B cell (primary cell): ENCODE results near the gene TSHZ3. TPM values are rescaled to one million over a fixed set of nuclear protein-coding genes. Genes with fewer than 3 reads are reported as not detected.

Experiments
- ATAC-seq: fragments of 200-7000 bp; cut with Tn5 transposase; one replicate; pipeline ENCODE4 v1.10.0; 2021; ENCODE audit warnings: low read depth, mild to moderate bottlenecking, moderate number of reproducible peaks, moderate library complexity
- CTCF ChIA-PET: fragments of 350-600 bp; sonication (Branson Sonifier 250); formaldehyde crosslinking; loops from one replicate; lab custom pipeline; 2021; ENCODE audit warnings: antibody characterized with exemption, inconsistent platforms; lab: Charles Lee
- POLR2A ChIA-PET: fragments of 350-600 bp; sonication (Branson Sonifier 250); formaldehyde crosslinking; loops from one replicate; lab custom pipeline; 2021; ENCODE audit warnings: antibody characterized with exemption; lab: Charles Lee
- DNase-seq: peaks from one replicate; pipeline ENCODE4 v3.0.0; 2013
- H2AFZ ChIP-seq: 2 replicates; pipeline ENCODE4 v1.6.1; 2012; ENCODE audit warnings: mild to moderate bottlenecking, low read depth, low read length; ENCODE audit not compliant: insufficient read depth, poor library complexity, severe bottlenecking
- H3K27ac ChIP-seq, 2 donors: 1 replicate in 1 of 2; 2 replicates in 1 of 2; pipeline ENCODE4 v1.5.1; 2012 to 2013; ENCODE audit warnings: low read length in 2 of 2, mild to moderate bottlenecking in 2 of 2, moderate library complexity in 1 of 2
- H3K27me3 ChIP-seq, 4 experiments: fragments of 200-600 bp in 1 of 4; sonication (generic) in 1 of 4; replicated peaks in 1 of 4; 1 replicate in 2 of 4; 2 replicates in 2 of 4; pipeline versions ENCODE4 v1.6.1 to v1.7.0; 2013 to 2016; ENCODE audit warnings: low read length in 3 of 4, mild to moderate bottlenecking in 2 of 4, mixed read lengths in 1 of 4, moderate library complexity in 1 of 4; ENCODE audit not compliant: insufficient read depth in 4 of 4, control insufficient read depth in 3 of 4; ENCODE audit errors: control extremely low read depth in 1 of 4
- H3K36me3 ChIP-seq, 2 experiments: replicated peaks in 1 of 2; 1 replicate in 1 of 2; 2 replicates in 1 of 2; pipeline versions ENCODE4 v1.6.1 to v1.7.1; 2013; ENCODE audit warnings: low read length in 1 of 2; ENCODE audit not compliant: insufficient read depth in 2 of 2, control insufficient read depth in 1 of 2; ENCODE audit errors: control extremely low read depth in 1 of 2, extremely low read depth in 1 of 2
- H3K4me1 ChIP-seq, 2 donors: fragments of 200-600 bp in 1 of 2; sonication (generic) in 1 of 2; 1 replicate in 1 of 2; 2 replicates in 1 of 2; pipeline versions ENCODE4 v1.5.1 to v1.6.1; 2013 to 2017; ENCODE audit warnings: low read length in 2 of 2; ENCODE audit not compliant: control insufficient read depth in 2 of 2, insufficient read depth in 2 of 2
- H3K4me2 ChIP-seq: replicated peaks from 2 replicates; pipeline ENCODE3; 2012; ENCODE audit warnings: mild to moderate bottlenecking, low read depth, low read length; ENCODE audit not compliant: poor library complexity, severe bottlenecking
- H3K4me3 ChIP-seq, 5 experiments: fragments of 200-600 bp in 1 of 5; sonication (generic) in 1 of 5; 1 replicate in 3 of 5; 2 replicates in 2 of 5; pipeline versions ENCODE4 v1.5.1 to v1.7.0; 2011 to 2016; ENCODE audit warnings: low read length in 4 of 5, mild to moderate bottlenecking in 4 of 5, low read depth in 2 of 5, control low read depth in 1 of 5, moderate library complexity in 1 of 5; ENCODE audit not compliant: insufficient read depth in 1 of 5; ENCODE audit errors: control extremely low read depth in 1 of 5, extremely low read depth in 1 of 5
- H3K79me2 ChIP-seq: fragments of 200-600 bp; sonication (generic); one replicate; pipeline ENCODE4 v1.6.0; 2016; ENCODE audit warnings: low read length; ENCODE audit not compliant: control insufficient read depth, insufficient read depth
- H3K9ac ChIP-seq: fragments of 200-600 bp; sonication (generic); 2 replicates; pipeline ENCODE4 v1.6.1; 2017; ENCODE audit warnings: mild to moderate bottlenecking, low read length, moderate library complexity
- H3K9me3 ChIP-seq, 3 donors: one replicate each; pipeline versions ENCODE4 v1.6.1 to v1.7.1; 2013; ENCODE audit warnings: low read length in 2 of 3; ENCODE audit not compliant: control insufficient read depth in 2 of 3, insufficient read depth in 1 of 3; ENCODE audit errors: control extremely low read depth in 1 of 3
- H4K20me1 ChIP-seq: 2 replicates; pipeline ENCODE4 v1.6.0; 2012; ENCODE audit warnings: mild to moderate bottlenecking, low read length; ENCODE audit not compliant: insufficient read depth, control insufficient read depth, poor library complexity, severe bottlenecking
- H3K27ac Mint-ChIP-seq: one replicate; pipeline ENCODE4 v1.8.0; 2021; ENCODE audit warnings: mixed read lengths
- H3K27me3 Mint-ChIP-seq: one replicate; pipeline ENCODE4 v1.8.0; 2021; ENCODE audit warnings: mixed read lengths
- H3K4me1 Mint-ChIP-seq: one replicate; pipeline ENCODE4 v1.8.0; 2021; ENCODE audit warnings: mixed read lengths
- H3K4me3 Mint-ChIP-seq: one replicate; pipeline ENCODE4 v1.8.0; 2021; ENCODE audit warnings: mixed read lengths
- H3K9me3 Mint-ChIP-seq: one replicate; pipeline ENCODE4 v1.8.0; 2022; ENCODE audit warnings: mixed read lengths; ENCODE audit not compliant: insufficient read depth
- CTCF ChIP-seq: fragments of 200-600 bp; IDR thresholded peaks from one replicate; pipeline ENCODE4 v1.8.0; 2022; ENCODE audit warnings: antibody characterized with exemption, mild to moderate bottlenecking
- EZH2 ChIP-seq: IDR thresholded peaks from 2 replicates; pipeline ENCODE4 v1.6.1; 2012; ENCODE audit warnings: borderline replicate concordance, low read depth, mild to moderate bottlenecking, moderate library complexity, low read length; ENCODE audit not compliant: insufficient read depth, poor library complexity, severe bottlenecking
- WGBS: methylation state at CpG from one replicate; pipeline ENCODE4 v1.1.5; 2013; ENCODE audit warnings: missing lambda C conversion rate; ENCODE audit not compliant: insufficient coverage; 5-methylcytosine and 5-hydroxymethylcytosine counted together
- intact Hi-C: fragments of 100-400 bp; cut with micrococcal nuclease; formaldehyde crosslinking; loops from one replicate; pipeline ENCODE4 v1.10.0; 2022
- polyA plus RNA-seq: library from polyadenylated mRNA; depleted of rRNA; stranded (reverse); fragments of >200 nt; gene quantifications from 2 replicates; pipeline ENCODE4 v1.2.3, GENCODE V29; 2012
- total RNA-seq, 2 donors: library from RNA; stranded (reverse); fragments of 120-200 nt in 1 of 2; gene quantifications; 1 replicate in 1 of 2; 2 replicates in 1 of 2; pipeline versions ENCODE4 v1.2.3 to v1.2.4, GENCODE V29; 2013 to 2022

TSHZ3 gene
- total and polyA plus RNA-seq, 2 donors (not counting 1 experiment from before 2014, with no cell fraction given), result 0.03 to 0.34 TPM

DNA sequence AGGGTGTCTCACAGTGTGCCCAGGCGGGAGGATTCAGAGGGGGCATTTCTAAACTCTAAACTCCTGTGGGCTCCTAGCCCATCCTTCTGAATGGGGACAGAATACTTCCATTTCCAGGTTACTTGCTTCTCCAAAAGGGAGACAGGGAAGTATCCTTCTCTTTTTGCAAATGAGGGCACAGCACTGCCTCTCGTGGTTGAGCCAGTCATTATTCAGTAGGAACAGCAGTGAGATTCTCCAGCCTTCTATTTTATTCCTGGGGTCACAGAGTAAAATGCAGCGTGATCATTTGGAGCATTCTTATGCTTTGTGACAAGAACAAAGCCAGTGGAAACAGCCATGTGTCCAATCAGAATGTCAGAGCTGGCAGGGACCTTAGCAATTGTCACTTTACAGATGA lies 15.7 kb upstream of the TSHZ3 start:
- no peaks in the 10 kb centered on the region for H3K4me1 Mint-ChIP-seq
- no peaks in the 10 kb centered on the region for H3K4me1 ChIP-seq
- no peak for ATAC-seq
- no peak overlapping the region for H3K4me2 ChIP-seq
- intact Hi-C loops, result no loop called here
- no peak overlapping the region for H3K27ac Mint-ChIP-seq
- no peak overlapping the region for H3K27ac ChIP-seq
- no peaks in the 10 kb centered on the region for H3K27me3 ChIP-seq
- no peak overlapping the region for H3K4me3 Mint-ChIP-seq
- peaks cover 8% of the 10 kb centered on the region for H3K27me3 Mint-ChIP-seq
- no peaks in the 10 kb centered on the region for H4K20me1 ChIP-seq
- no peaks in the 10 kb centered on the region for H3K9me3 Mint-ChIP-seq
- no peak overlapping the region for H3K4me3 ChIP-seq
- TF ChIP-seq CTCF (no peak), EZH2 (no peak)
- WGBS, result 70% methylated on average over 3 of the region's 3 CpGs
- ChIA-PET POLR2A (no interaction called here), CTCF (no interaction called here)
- H3K79me2 ChIP-seq, result no peaks in the 10 kb centered on the region
- H3K9ac ChIP-seq, result no peak overlapping the region
- no peak for DNase-seq
- no peak overlapping the region for H2AFZ ChIP-seq
- peaks cover 0 to 6% (median 0%) of the 10 kb centered on the region in 3 donors for H3K9me3 ChIP-seq
- H3K36me3 ChIP-seq, result no peaks in the 10 kb centered on the region

GRCh38 chr19:31361728-31362127 lies 12.5 kb upstream of the TSHZ3 start:
- no peaks in the 10 kb centered on the region for H3K9me3 Mint-ChIP-seq
- Histone ChIP-seq H3K36me3 (no peaks in the 10 kb centered on the region), H3K9me3 (peaks cover 0 to 24% (median 0%) of the 10 kb centered on the region in 3 donors), H3K27me3 (peaks cover 0 to 15% (median 11%) of the 10 kb centered on the region in 4 experiments), H3K4me1 (peaks cover 0 to 4% of the 10 kb centered on the region in 2 donors), H2AFZ (no peak overlapping the region), H3K4me3 (no peak overlapping the region), H4K20me1 (no peaks in the 10 kb centered on the region), H3K4me2 (no peak overlapping the region), H3K27ac (no peak overlapping the region), H3K9ac (no peak overlapping the region), H3K79me2 (no peaks in the 10 kb centered on the region)
- WGBS, result 94% methylated on average over 5 of the region's 5 CpGs
- ATAC-seq (no peak), DNase-seq (no peak)
- TF ChIP-seq EZH2 (no peak), CTCF (no peak)
- no peaks in the 10 kb centered on the region for H3K4me1 Mint-ChIP-seq
- ChIA-PET CTCF (no interaction called here), POLR2A (no interaction called here)
- peaks cover 31% of the 10 kb centered on the region for H3K27me3 Mint-ChIP-seq
- no peak overlapping the region for H3K4me3 Mint-ChIP-seq
- H3K27ac Mint-ChIP-seq, result no peak overlapping the region
- intact Hi-C loops, result no loop called here
